Activated CD4-positive, alpha-beta memory T cell treated with anti-CD3 and anti-CD28 coated beads for 36 hours (primary cell): ENCODE data around the gene SGCA. TPM values are rescaled to one million over a fixed set of nuclear protein-coding genes. Genes with fewer than 3 reads are reported as not detected.

Source experiments
- CTCF ChIA-PET: fragments of 350-600 bp; sonication (Branson Sonifier 250); formaldehyde crosslinking; loops from one replicate; lab custom pipeline; 2021; ENCODE audit warnings: antibody characterized with exemption, inconsistent platforms; lab: Charles Lee
- POLR2A ChIA-PET: fragments of 350-600 bp; sonication (Branson Sonifier 250); formaldehyde crosslinking; loops from one replicate; lab custom pipeline; 2021; ENCODE audit warnings: antibody characterized with exemption; lab: Charles Lee
- DNase-seq: peaks from one replicate; pipeline ENCODE4 v3.0.0-alpha.2; 2020
- H3K27ac Mint-ChIP-seq: one replicate; pipeline ENCODE4 v1.8.0; 2021; ENCODE audit warnings: mixed read lengths
- H3K27me3 Mint-ChIP-seq: one replicate; pipeline ENCODE4 v1.8.0; 2021; ENCODE audit warnings: mixed read lengths
- H3K36me3 Mint-ChIP-seq: one replicate; pipeline ENCODE4 v1.8.0; 2021; ENCODE audit warnings: mixed read lengths
- H3K4me1 Mint-ChIP-seq: one replicate; pipeline ENCODE4 v1.8.0; 2021; ENCODE audit warnings: low read depth, mixed read lengths
- H3K4me3 Mint-ChIP-seq: one replicate; pipeline ENCODE4 v1.8.0; 2021; ENCODE audit warnings: mild to moderate bottlenecking, mixed read lengths
- H3K9me3 Mint-ChIP-seq: one replicate; pipeline ENCODE4 v1.8.0; 2021; ENCODE audit warnings: mixed read lengths
- intact Hi-C: fragments of 100-400 bp; cut with micrococcal nuclease; formaldehyde crosslinking; loops from one replicate; pipeline ENCODE4 v1.15.1; 2023
- total RNA-seq, 2 experiments: library from RNA; stranded (reverse); gene quantifications; one replicate each; pipeline ENCODE4 v1.2.3, GENCODE V29; 2021

SGCA gene
- total RNA-seq = under 1 TPM in 1 of 2 experiments, not detected in 1; 0.59 TPM

- H3K36me3 Mint-ChIP-seq = no peaks in the 10 kb centered on the region
- intact Hi-C loops = no loop called here
- DNase-seq = no peak
- no peak within 1 kb of the TSS for H3K4me3 Mint-ChIP-seq
- H3K4me1 Mint-ChIP-seq = peaks cover 36% of the 10 kb centered on the region
- no peaks in the 10 kb centered on the region for H3K27me3 Mint-ChIP-seq
- no peaks in the 10 kb centered on the region for H3K9me3 Mint-ChIP-seq
- ChIA-PET CTCF (interaction anchor here (1.5 to 1.7 kb wide), 3 partner anchors 27 to 132 kb away, joined by 4 to 5 read pairs (median 5); no protein-coding TSS in a partner anchor), POLR2A (no interaction called here)
- H3K27ac Mint-ChIP-seq = no peak within 1 kb of the TSS
Observed at GRCh38 chr17:50165867-50166517, at the start of gene SGCA. SGCA (plus strand) TSS chr17:50166005; CDS start chr17:50166041, 36 bp downstream.

- POLR2A ChIA-PET = interaction anchor here (1.1 to 1.2 kb wide), 2 partner anchors 13 to 179 kb away, joined by 3 to 5 read pairs; no protein-coding TSS in a partner anchor
- peak; percentile 76 for DNase-seq
- Mint-ChIP-seq H3K36me3 (no peaks in the 10 kb centered on the region), H3K27ac (no peak overlapping the region), H3K4me3 (peak overlapping the region; percentile 21), H3K27me3 (peaks cover 24% of the 10 kb centered on the region), H3K9me3 (no peaks in the 10 kb centered on the region), H3K4me1 (peaks cover 10% of the 10 kb centered on the region)
- CTCF ChIA-PET = interaction anchor here (0.6 to 4.1 kb wide), 25 partner anchors 9 to 180 kb away, joined by 3 to 31 read pairs (median 4); partner anchors contain the start of genes PDK2 and SAMD14
- intact Hi-C loops = no loop called here
Observed at GRCh38 chr17:50117202-50118051, 48.4 kb upstream of the SGCA start.

- DNase-seq = no peak
- no peak overlapping the region for H3K27ac Mint-ChIP-seq
- H3K36me3 Mint-ChIP-seq = no peaks in the 10 kb centered on the region
- H3K4me3 Mint-ChIP-seq = no peak overlapping the region
- no peaks in the 10 kb centered on the region for H3K9me3 Mint-ChIP-seq
- ChIA-PET CTCF (interaction anchor here (0.9 to 4.1 kb wide), 12 partner anchors 13 to 121 kb away, joined by 3 to 31 read pairs (median 8); partner anchors contain the start of genes COL1A1, PDK2 and SAMD14), POLR2A (interaction anchor here (1.2 kb wide), 1 partner anchor 13 kb away, joined by 3 read pairs; no protein-coding TSS in a partner anchor)
- H3K4me1 Mint-ChIP-seq = peaks cover 10% of the 10 kb centered on the region
- intact Hi-C loops = no loop called here
- H3K27me3 Mint-ChIP-seq = peaks cover 24% of the 10 kb centered on the region
Observed at GRCh38 chr17:50118076-50118827, 47.6 kb upstream of the SGCA start.

- no peak overlapping the region for H3K4me3 Mint-ChIP-seq
- ChIA-PET CTCF (interaction anchor here (1.3 to 4.1 kb wide), 7 partner anchors 8 to 82 kb away, joined by 3 to 31 read pairs (median 9); partner anchors contain the start of genes COL1A1, PDK2 and SAMD14), POLR2A (no interaction called here)
- DNase-seq = no peak
- H3K4me1 Mint-ChIP-seq = peaks cover 10% of the 10 kb centered on the region
- intact Hi-C loops = no loop called here
- H3K27ac Mint-ChIP-seq = no peak overlapping the region
- no peaks in the 10 kb centered on the region for H3K36me3 Mint-ChIP-seq
- H3K9me3 Mint-ChIP-seq = no peaks in the 10 kb centered on the region
- H3K27me3 Mint-ChIP-seq = peaks cover 24% of the 10 kb centered on the region
Observed at GRCh38 chr17:50118828-50119218, 47.0 kb upstream of the SGCA start.

GRCh38 chr17:50120475-50121253 is 45.1 kb upstream of the SGCA start:
- intact Hi-C loops = no loop called here
- H3K27ac Mint-ChIP-seq = no peak overlapping the region
- DNase-seq = no peak
- peaks cover 17% of the 10 kb centered on the region for H3K27me3 Mint-ChIP-seq
- no peaks in the 10 kb centered on the region for H3K36me3 Mint-ChIP-seq
- H3K4me3 Mint-ChIP-seq = no peak overlapping the region
- no peaks in the 10 kb centered on the region for H3K9me3 Mint-ChIP-seq
- ChIA-PET CTCF (interaction anchor here (0.9 to 1.4 kb wide), 3 partner anchors 10 to 40 kb away, joined by 3 to 5 read pairs (median 4); no protein-coding TSS in a partner anchor), POLR2A (no interaction called here)
- peaks cover 7% of the 10 kb centered on the region for H3K4me1 Mint-ChIP-seq

GRCh38 chr17:50122945-50123344 is 42.9 kb upstream of the SGCA start:
- no peak overlapping the region for H3K4me3 Mint-ChIP-seq
- H3K9me3 Mint-ChIP-seq = no peaks in the 10 kb centered on the region
- H3K27ac Mint-ChIP-seq = no peak overlapping the region
- POLR2A ChIA-PET = interaction anchor here (0.5 to 0.9 kb wide), 2 partner anchors 9 to 619 kb away, joined by 3 to 4 read pairs; no protein-coding TSS in a partner anchor
- H3K36me3 Mint-ChIP-seq = no peaks in the 10 kb centered on the region
- DNase-seq = no peak
- intact Hi-C loops = no loop called here
- no peaks in the 10 kb centered on the region for H3K4me1 Mint-ChIP-seq
- peaks cover 9% of the 10 kb centered on the region for H3K27me3 Mint-ChIP-seq
- CTCF ChIA-PET = interaction anchor here (1.0 to 2.6 kb wide), 6 partner anchors 8 to 175 kb away, joined by 3 to 14 read pairs (median 4); no protein-coding TSS in a partner anchor

GRCh38 chr17:50123649-50124349 is 42.0 kb upstream of the SGCA start:
- H3K4me3 Mint-ChIP-seq = no peak overlapping the region
- POLR2A ChIA-PET = interaction anchor here (0.5 to 0.9 kb wide), 2 partner anchors 8 to 911 kb away, joined by 3 to 4 read pairs; no protein-coding TSS in a partner anchor
- peaks cover 4% of the 10 kb centered on the region for H3K4me1 Mint-ChIP-seq
- H3K36me3 Mint-ChIP-seq = no peaks in the 10 kb centered on the region
- no peak for DNase-seq
- no peak overlapping the region for H3K27ac Mint-ChIP-seq
- H3K27me3 Mint-ChIP-seq = peaks cover 10% of the 10 kb centered on the region
- intact Hi-C loops = no loop called here
- H3K9me3 Mint-ChIP-seq = no peaks in the 10 kb centered on the region
- CTCF ChIA-PET = interaction anchor here (1.0 to 2.6 kb wide), 5 partner anchors 9 to 174 kb away, joined by 3 to 14 read pairs (median 5); no protein-coding TSS in a partner anchor

GRCh38 chr17:50125420-50125997 is 40.3 kb upstream of the SGCA start:
- ChIA-PET POLR2A (no interaction called here), CTCF (interaction anchor here (0.7 to 1.7 kb wide), 4 partner anchors 11 to 44 kb away, joined by 3 to 6 read pairs (median 4); no protein-coding TSS in a partner anchor)
- no peak overlapping the region for H3K4me3 Mint-ChIP-seq
- no peak for DNase-seq
- H3K27ac Mint-ChIP-seq = no peak overlapping the region
- no peaks in the 10 kb centered on the region for H3K36me3 Mint-ChIP-seq
- peaks cover 6% of the 10 kb centered on the region for H3K27me3 Mint-ChIP-seq
- H3K4me1 Mint-ChIP-seq = peaks cover 10% of the 10 kb centered on the region
- H3K9me3 Mint-ChIP-seq = no peaks in the 10 kb centered on the region
- intact Hi-C loops = no loop called here

- H3K4me1 Mint-ChIP-seq = peaks cover 27% of the 10 kb centered on the region
- no peak for DNase-seq
- intact Hi-C loops = no loop called here
- no peaks in the 10 kb centered on the region for H3K9me3 Mint-ChIP-seq
- ChIA-PET CTCF (no interaction called here), POLR2A (no interaction called here)
- no peak overlapping the region for H3K27ac Mint-ChIP-seq
- H3K4me3 Mint-ChIP-seq = no peak overlapping the region
- H3K27me3 Mint-ChIP-seq = peaks cover 10% of the 10 kb centered on the region
- H3K36me3 Mint-ChIP-seq = peaks cover 2% of the 10 kb centered on the region
Observed at GRCh38 chr17:50127697-50128361, 38.0 kb upstream of the SGCA start.
